Small intestine (tissue), 7 donors: ENCODE measurements around the gene CPTP. TPM values are rescaled to one million over a fixed set of nuclear protein-coding genes. Genes with fewer than 3 reads are reported as not detected.
A peak's percentile ranks its signal among the peaks of the same experiment; 100 is the strongest.

Experiments
- DNase-seq, 2 donors: peaks; one replicate each; pipeline versions ENCODE4 v3.0.0 to v3.0.0-alpha.2; 2013
- FAIRE-seq: peaks from 2 replicates; lab custom pipeline; 2012; peaks lifted over from hg19 to GRCh38; lab: Jason Lieb, UNC
- H3K27ac ChIP-seq, 3 donors: one replicate each; pipeline ENCODE4 v1.5.1; 2013; ENCODE audit warnings: low read length in 2 of 3, mild to moderate bottlenecking in 2 of 3, control low read depth in 1 of 3, inconsistent platforms in 1 of 3, low read depth in 1 of 3, moderate library complexity in 1 of 3
- H3K27me3 ChIP-seq, 3 donors: one replicate each; pipeline ENCODE4 v1.6.1; 2013; ENCODE audit warnings: low read length in 3 of 3, inconsistent platforms in 1 of 3; ENCODE audit not compliant: control insufficient read depth in 3 of 3, insufficient read depth in 3 of 3
- H3K36me3 ChIP-seq, 3 donors: one replicate each; pipeline ENCODE4 v1.6.1; 2013; ENCODE audit warnings: low read length in 3 of 3, inconsistent platforms in 1 of 3, low read depth in 1 of 3, mild to moderate bottlenecking in 1 of 3, moderate library complexity in 1 of 3; ENCODE audit not compliant: control insufficient read depth in 3 of 3, insufficient read depth in 2 of 3
- H3K4me1 ChIP-seq, 3 donors: one replicate each; pipeline ENCODE4 v1.6.1; 2013; ENCODE audit warnings: low read length in 2 of 3, inconsistent platforms in 1 of 3, low read depth in 1 of 3, mild to moderate bottlenecking in 1 of 3, moderate library complexity in 1 of 3; ENCODE audit not compliant: control insufficient read depth in 3 of 3, insufficient read depth in 2 of 3
- H3K4me3 ChIP-seq, 3 donors: one replicate each; pipeline ENCODE4 v1.5.1; 2013; ENCODE audit warnings: low read length in 3 of 3, control low read depth in 1 of 3, inconsistent platforms in 1 of 3, low read depth in 1 of 3, mild to moderate bottlenecking in 1 of 3, moderate library complexity in 1 of 3
- H3K9me3 ChIP-seq, 2 donors: one replicate each; pipeline ENCODE4 v1.6.1; 2013; ENCODE audit warnings: low read depth in 1 of 2, low read length in 1 of 2; ENCODE audit not compliant: control insufficient read depth in 2 of 2, insufficient read depth in 1 of 2
- WGBS, 3 donors: extraction: QIAGEN DNeasy Blood & Tissue Kit; methylation state at CpG; one replicate each; pipeline ENCODE4 v1.1.7; 2013; 5-methylcytosine and 5-hydroxymethylcytosine counted together
- polyA plus RNA-seq, 4 donors: library from polyadenylated mRNA; stranded (reverse) in 3 of 4; unstranded in 1 of 4; fragments of 200-250 nt in 3 of 4; fragments of 120-200 nt in 1 of 4; gene quantifications; one replicate each; pipeline versions ENCODE4 v1.2.1 to v1.2.3, GENCODE V29; 2013
- donor health status: healthy with polysubstance abuse.
- donor health status: control.
- donor health status: control.
- donor health status: Bipolar disorder and iron deficiency.
- donor health status: healthy.

CPTP gene
- polyA plus RNA-seq, 4 donors: 18.5 to 71.3 (median 45.1) TPM

DNA sequence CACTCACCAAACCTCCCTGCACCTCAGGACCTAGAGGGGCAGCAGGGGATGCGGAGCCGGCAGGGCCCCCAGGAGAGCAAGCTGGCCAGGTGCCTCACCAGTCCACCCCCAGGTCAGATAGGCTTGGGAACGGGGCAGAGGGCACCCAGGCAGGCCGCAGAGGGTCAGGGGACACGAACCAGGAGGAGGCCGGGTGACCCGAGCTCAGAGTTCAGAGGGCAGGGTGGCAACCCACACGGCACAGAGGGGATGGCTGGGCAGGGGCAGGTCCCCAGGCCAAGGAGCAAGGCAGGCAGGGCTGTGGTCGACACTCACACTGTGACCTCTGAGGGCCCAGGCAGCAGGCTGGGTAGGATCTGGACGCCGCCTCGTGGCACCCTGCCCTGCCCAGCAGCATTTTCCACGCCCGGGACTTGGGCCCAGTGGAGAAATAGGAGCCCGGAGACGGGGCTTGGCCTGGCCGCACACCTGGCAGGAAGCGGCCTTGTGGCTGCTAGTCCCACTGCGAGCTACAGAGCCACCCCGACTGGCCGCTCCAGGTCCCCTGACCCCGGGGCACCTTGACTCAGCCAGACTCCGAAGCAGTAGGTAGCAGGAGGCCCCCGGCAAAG lies 19.3 kb downstream of the CPTP start:
- Histone ChIP-seq H3K27me3 (no peaks in the 10 kb centered on the region), H3K36me3 (peaks cover 2 to 72% (median 5%) of the 10 kb centered on the region in 3 donors), H3K4me3 (no peak overlapping the region), H3K9me3 (no peaks in the 10 kb centered on the region), H3K4me1 (peaks cover 2 to 38% (median 10%) of the 10 kb centered on the region in 3 donors), H3K27ac (peak overlapping the region in 2 of 3 donors; percentile 37 to 83)
- DNase-seq (no peak), FAIRE-seq (no peak)
- WGBS, 3 donors: 73 to 87% (median 81%) methylated on average over 23 to 24 of the region's 24 CpGs

GRCh38 chr1:1344655-1345361 lies 20.2 kb downstream of the CPTP start:
- DNase-seq (peak in 1 of 2 donors; percentile 90), FAIRE-seq (no peak)
- H3K36me3 ChIP-seq: peaks cover 2 to 63% (median 5%) of the 10 kb centered on the region in 3 donors
- peak overlapping the region in 2 of 3 donors; percentile 71 to 83 for H3K27ac ChIP-seq
- no peaks in the 10 kb centered on the region for H3K9me3 ChIP-seq
- peaks cover 2 to 38% (median 10%) of the 10 kb centered on the region in 3 donors for H3K4me1 ChIP-seq
- H3K27me3 ChIP-seq: no peaks in the 10 kb centered on the region
- 54 to 61% (median 56%) methylated on average over 13 to 15 of the region's 15 CpGs for WGBS, 3 donors
- no peak overlapping the region for H3K4me3 ChIP-seq

- H3K27ac ChIP-seq: peak overlapping the region in 2 of 3 donors; percentile 65 to 71
- peak overlapping the region in 1 of 3 donors; percentile 12 for H3K4me3 ChIP-seq
- peaks cover 1 to 57% (median 2%) of the 10 kb centered on the region in 3 donors for H3K36me3 ChIP-seq
- H3K27me3 ChIP-seq: no peaks in the 10 kb centered on the region
- FAIRE-seq (no peak), DNase-seq (no peak)
- no peaks in the 10 kb centered on the region for H3K9me3 ChIP-seq
- WGBS, 3 donors: 50 to 74% (median 65%) methylated on average over 16 of the region's 16 CpGs
- H3K4me1 ChIP-seq: peaks cover 2 to 38% (median 10%) of the 10 kb centered on the region in 3 donors
These were observed 20.8 kb downstream of the CPTP start for GRCh38 chr1:1345384-1345783.

DNA sequence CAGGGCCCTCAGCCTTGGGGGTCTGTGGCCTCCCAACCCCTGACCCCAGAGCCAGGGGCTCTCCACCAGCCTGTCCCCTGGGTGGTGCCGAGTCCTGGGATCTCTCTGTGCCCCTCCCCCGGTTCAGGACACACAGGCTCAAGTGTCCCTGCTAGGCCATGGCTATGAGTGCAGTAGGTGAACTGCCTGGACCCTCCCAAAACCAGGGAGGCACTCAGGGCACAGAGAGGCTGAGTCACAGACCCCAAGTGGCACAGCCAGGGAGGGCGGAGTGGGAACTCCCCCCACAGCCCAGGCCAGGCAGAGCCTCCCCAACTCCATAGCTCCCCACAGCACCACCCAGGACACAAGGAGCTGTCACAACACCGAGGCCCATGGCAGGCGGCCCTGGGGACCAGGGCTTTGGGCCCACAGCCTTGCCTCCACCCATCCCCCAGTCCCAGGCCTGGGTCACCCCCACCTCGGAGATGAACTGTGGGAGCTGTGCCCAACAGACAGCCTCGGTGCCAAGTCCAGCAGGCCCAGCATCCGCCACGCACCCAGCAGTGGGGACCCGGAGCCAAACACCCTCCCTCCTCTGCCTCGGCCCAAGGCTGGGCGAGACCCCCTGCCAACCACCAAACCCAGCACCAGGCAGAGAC lies 21.4 kb downstream of the CPTP start:
- H3K4me3 ChIP-seq: peak overlapping the region in 1 of 3 donors; percentile 12
- peaks cover 0 to 51% (median 2%) of the 10 kb centered on the region in 3 donors for H3K36me3 ChIP-seq
- WGBS, 3 donors: 65 to 75% (median 68%) methylated on average over 9 to 12 of the region's 12 CpGs
- peaks cover 2 to 38% (median 10%) of the 10 kb centered on the region in 3 donors for H3K4me1 ChIP-seq
- no peaks in the 10 kb centered on the region for H3K9me3 ChIP-seq
- no peaks in the 10 kb centered on the region for H3K27me3 ChIP-seq
- peak overlapping the region in 1 of 3 donors; percentile 65 for H3K27ac ChIP-seq
- DNase-seq (no peak), FAIRE-seq (no peak)

- H3K4me3 ChIP-seq: no peak overlapping the region
- peaks cover 0 to 48% (median 2%) of the 10 kb centered on the region in 3 donors for H3K36me3 ChIP-seq
- no peaks in the 10 kb centered on the region for H3K27me3 ChIP-seq
- H3K27ac ChIP-seq: no peak overlapping the region
- no peaks in the 10 kb centered on the region for H3K9me3 ChIP-seq
- WGBS, 3 donors: 77 to 91% (median 91%) methylated on average over 10 of the region's 10 CpGs
- FAIRE-seq (no peak), DNase-seq (no peak)
- H3K4me1 ChIP-seq: peaks cover 2 to 40% (median 10%) of the 10 kb centered on the region in 3 donors
These were observed 21.9 kb downstream of the CPTP start for GRCh38 chr1:1346501-1346890.

DNA sequence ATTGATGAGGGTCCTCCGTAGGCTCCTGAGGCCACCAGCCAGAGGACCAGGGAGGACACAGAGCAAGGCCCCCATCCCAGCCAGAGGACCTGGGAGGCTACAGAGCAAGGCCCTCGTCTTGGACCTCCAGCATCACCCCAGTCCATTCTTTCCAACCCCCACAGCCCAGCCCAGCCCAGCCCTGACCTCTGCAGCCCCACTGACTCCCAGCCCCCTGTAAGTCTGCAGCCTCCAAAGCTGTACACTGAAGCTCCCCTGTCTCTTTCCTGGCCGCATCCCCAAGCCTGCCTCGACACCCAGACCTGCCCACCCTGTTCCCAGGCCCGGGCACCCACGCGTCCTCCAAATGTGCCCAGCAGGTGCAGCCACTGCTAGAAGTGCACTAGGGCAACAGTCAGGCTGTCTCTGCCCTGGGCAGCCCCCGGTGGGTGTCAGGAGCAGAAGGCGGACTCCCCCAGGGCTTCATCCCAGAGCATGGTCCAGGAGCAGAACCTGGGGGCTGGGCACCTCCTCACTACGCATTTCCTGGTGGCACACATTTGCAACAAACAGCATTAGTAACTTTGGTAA lies 22.5 kb downstream of the CPTP start:
- no peak for FAIRE-seq
- WGBS, 3 donors: 43 to 71% (median 47%) methylated on average over 10 of the region's 10 CpGs
- no peaks in the 10 kb centered on the region for H3K9me3 ChIP-seq
- peaks cover 2 to 42% (median 10%) of the 10 kb centered on the region in 3 donors for H3K4me1 ChIP-seq
- peaks cover 0 to 48% (median 0%) of the 10 kb centered on the region in 3 donors for H3K36me3 ChIP-seq
- H3K27ac ChIP-seq: peak overlapping the region; percentile 82 to 86 (median 84)
- H3K27me3 ChIP-seq: no peaks in the 10 kb centered on the region
- H3K4me3 ChIP-seq: peak overlapping the region in 2 of 3 donors; percentile 69 to 84
- no peak for DNase-seq

- H3K4me1 ChIP-seq: peaks cover 2 to 49% (median 10%) of the 10 kb centered on the region in 3 donors
- H3K27me3 ChIP-seq: no peaks in the 10 kb centered on the region
- FAIRE-seq: no peak
- 23 to 37% (median 30%) methylated on average over 25 to 26 of the region's 26 CpGs for WGBS, 3 donors
- peak; percentile 74 to 81 for DNase-seq
- no peaks in the 10 kb centered on the region for H3K9me3 ChIP-seq
- H3K4me3 ChIP-seq: peak overlapping the region; percentile 69 to 84 (median 74)
- peaks cover 0 to 53% (median 0%) of the 10 kb centered on the region in 3 donors for H3K36me3 ChIP-seq
- H3K27ac ChIP-seq: peak overlapping the region; percentile 82 to 86 (median 84)
These were observed 23.2 kb downstream of the CPTP start for GRCh38 chr1:1347663-1348419.
